Pancreas (tissue), 10 donors: Measurements from ENCODE around the gene TK2. TPM values are rescaled to one million over a fixed set of nuclear protein-coding genes. Genes with fewer than 3 reads are reported as not detected.
"Not testable (repeated sequence)": the region's sequence is repeated elsewhere in the genome, so short reads cannot be mapped to it uniquely, and the experiment has no call there.

ENCODE experiments used
- ATAC-seq, 4 donors: fragments of 200-7000 bp; cut with Tn5 transposase; one replicate each; pipeline versions ENCODE4 v1.8.0 to v1.9.1; 2020; ENCODE audit warnings: mild to moderate bottlenecking in 4 of 4, moderate library complexity in 4 of 4
- DNase-seq, 6 donors: peaks; one replicate each; pipeline ENCODE4 v3.0.0-alpha.2; 2020
- FAIRE-seq: peaks from 2 replicates; lab custom pipeline; 2012; peaks lifted over from hg19 to GRCh38; lab: Jason Lieb, UNC
- H3K27ac ChIP-seq, 4 donors: fragments of 200-600 bp; sonication (generic); 1 replicate in 3 of 4; 2 replicates in 1 of 4; pipeline versions ENCODE4 v1.5.0 to v1.8.0; 2020
- H3K27me3 ChIP-seq, 4 donors: fragments of 200-600 bp; one replicate each; pipeline ENCODE4 v1.8.0; 2021
- H3K36me3 ChIP-seq, 3 donors: fragments of 200-600 bp; sonication (generic) in 1 of 3; one replicate each; pipeline versions ENCODE4 v1.5.0 to v1.8.0; 2020 to 2021
- H3K4me1 ChIP-seq, 3 donors: fragments of 200-600 bp; one replicate each; pipeline ENCODE4 v1.8.0; 2021
- H3K4me3 ChIP-seq, 4 donors: fragments of 200-600 bp; sonication (generic) in 2 of 4; one replicate each; pipeline versions ENCODE4 v1.5.0 to v1.8.0; 2020 to 2021
- H3K9me3 ChIP-seq, 4 donors: fragments of 200-600 bp; one replicate each; pipeline ENCODE4 v1.8.0; 2021
- CTCF ChIP-seq, 4 donors: fragments of 200-600 bp; sonication (generic) in 3 of 4; IDR thresholded peaks; one replicate each; pipeline versions ENCODE4 v1.5.0 to v1.8.0; 2021; ENCODE audit warnings: antibody characterized with exemption in 4 of 4
- WGBS, 2 donors: extraction: QIAGEN DNeasy Blood & Tissue Kit; methylation state at CpG; one replicate each; pipeline ENCODE4 v1.1.7; 2013; 5-methylcytosine and 5-hydroxymethylcytosine counted together
- intact Hi-C, 3 donors: fragments of 100-400 bp; cut with DNase I; formaldehyde crosslinking; loops; one replicate each; pipeline versions ENCODE4 v1.11.1 to v1.14.2; 2022
- polyA plus RNA-seq, 2 donors: library from polyadenylated mRNA; stranded (reverse); fragments of 200-250 nt; gene quantifications; one replicate each; pipeline ENCODE4 v1.2.3, GENCODE V29; 2013
- total RNA-seq, 6 donors: library from RNA; stranded (reverse); fragmentation: NEBNext Ultra II Directional in 4 of 6; extraction: Animal tissue kit (Norgen Biotek cat#: 25700) in 4 of 6; gene quantifications; one replicate each; pipeline versions ENCODE4 v1.2.1 to v1.2.4, GENCODE V29; 2021 to 2023
- donor health status: healthy with polysubstance abuse.
- donor health status: DM: no; HTN: no; CAD: no; lungs with moderate emphysema.
- donor health status: DM: no; HTN: no; CAD: no.
- donor health status: control.
- donor health status: control.
- donor health status: Bipolar disorder and iron deficiency.
- donor health status: DM: yes; HTN: yes; CAD: no.
- donor health status: DM: no; HTN: no; CAD: no.
- donor health status: DM: no; HTN: no; CAD: no.
- donor health status: DM: yes; HTN: yes; CAD: no.

TK2 gene
- total and polyA plus RNA-seq, 8 donors, result 13.9 to 22.9 (median 20.5) TPM

DNA sequence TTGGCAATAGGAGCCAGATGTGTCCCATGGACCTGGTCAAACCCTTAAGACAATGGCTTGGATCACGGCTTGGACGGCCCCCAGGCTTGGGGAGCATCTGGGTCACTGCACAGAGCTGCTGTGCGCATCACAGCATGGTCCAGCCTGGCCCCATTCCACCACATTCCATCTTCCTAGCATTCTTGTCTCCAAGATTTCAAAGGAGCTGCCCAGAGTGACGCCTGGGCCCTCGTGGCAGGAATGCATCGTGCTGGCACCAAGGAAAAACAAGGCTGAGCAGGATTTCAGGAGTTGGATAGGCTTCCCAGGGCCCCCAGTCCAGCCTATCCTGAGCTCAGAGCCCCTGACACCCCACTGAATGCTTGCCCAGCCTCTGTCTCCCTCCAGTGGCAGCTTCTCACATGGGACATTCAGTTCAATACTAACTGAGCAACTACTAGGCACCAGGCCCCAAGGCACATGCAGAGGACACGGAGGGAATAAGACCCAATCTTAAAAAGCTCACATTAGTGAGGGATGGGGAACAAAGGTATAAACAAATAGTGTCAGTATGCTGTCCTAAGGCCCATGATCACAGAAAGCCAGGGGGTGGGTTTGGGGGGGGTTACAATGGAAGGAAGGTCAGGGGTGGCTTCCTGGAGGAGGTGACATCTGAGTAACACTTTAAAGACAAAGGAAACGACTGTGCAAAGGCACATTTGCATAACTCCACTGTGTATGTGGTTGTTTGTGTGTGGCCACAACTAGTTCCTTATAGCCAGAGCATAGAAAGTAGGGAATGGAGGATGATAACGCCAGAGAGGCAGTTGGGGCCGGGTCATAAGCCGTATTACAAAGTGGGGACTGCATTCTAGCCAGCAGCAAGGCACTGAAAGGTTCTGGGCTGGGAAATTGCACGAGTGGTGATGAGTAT, 34.1 kb downstream of the TK2 start:
- H3K9me3 ChIP-seq, result no peaks in the 10 kb centered on the region
- ATAC-seq (no peak), DNase-seq (peak in 2 of 6 donors; percentile 50), FAIRE-seq (no peak)
- TF ChIP-seq CTCF (IDR thresholded peaks at IDR 0.05), result no peak
- H3K36me3 ChIP-seq, result peaks cover 0 to 4% (median 0%) of the 10 kb centered on the region in 3 donors
- H3K27ac ChIP-seq, result peak overlapping the region; percentile 78 to 99 (median 98)
- no peaks in the 10 kb centered on the region for H3K27me3 ChIP-seq
- H3K4me1 ChIP-seq, result peaks cover 35 to 49% (median 38%) of the 10 kb centered on the region in 3 donors
- no peak overlapping the region for H3K4me3 ChIP-seq
- 65 to 68% methylated on average over 12 of the region's 12 CpGs for WGBS, 2 donors
- intact Hi-C loops, result no loop called here

GRCh38 chr16:66514980-66515595, 34.8 kb downstream of the TK2 start:
- H3K4me3 ChIP-seq, FAIRE-seq, H3K9me3 ChIP-seq, H3K27me3 ChIP-seq, intact Hi-C loops, ATAC-seq, H3K36me3 ChIP-seq, DNase-seq: not testable (repeated sequence)
- Histone ChIP-seq H3K4me1 (peaks cover 43 to 57% (median 46%) of the 10 kb centered on the region in 3 donors), H3K27ac (peak overlapping the region in 2 of 4 donors; percentile 96 to 99)
- WGBS, 2 donors, result 85 to 95% methylated on average over 9 to 10 of the region's 10 CpGs

- FAIRE-seq, H3K4me3 ChIP-seq, ATAC-seq, H3K27ac ChIP-seq, H3K9me3 ChIP-seq, intact Hi-C loops, DNase-seq, H3K36me3 ChIP-seq, H3K27me3 ChIP-seq: not testable (repeated sequence)
- H3K4me1 ChIP-seq, result peaks cover 45 to 61% (median 47%) of the 10 kb centered on the region in 3 donors
- 94 to 97% methylated on average over 9 to 12 of the region's 17 CpGs for WGBS, 2 donors
These were observed 35.5 kb downstream of the TK2 start for GRCh38 chr16:66514391-66514790.

GRCh38 chr16:66513111-66513723, 36.7 kb downstream of the TK2 start:
- no peaks in the 10 kb centered on the region for H3K27me3 ChIP-seq
- ATAC-seq (no peak), DNase-seq (no peak), FAIRE-seq (no peak)
- peak overlapping the region; percentile 76 to 89 (median 78) for H3K27ac ChIP-seq
- 79 to 80% methylated on average over 8 of the region's 8 CpGs for WGBS, 2 donors
- peaks cover 45 to 69% (median 46%) of the 10 kb centered on the region in 3 donors for H3K4me1 ChIP-seq
- H3K9me3 ChIP-seq, result no peaks in the 10 kb centered on the region
- H3K36me3 ChIP-seq, result peaks cover 0 to 4% (median 0%) of the 10 kb centered on the region in 3 donors
- intact Hi-C loops, result no loop called here
- TF ChIP-seq CTCF (IDR thresholded peaks at IDR 0.05), result no peak
- H3K4me3 ChIP-seq, result no peak overlapping the region

DNA sequence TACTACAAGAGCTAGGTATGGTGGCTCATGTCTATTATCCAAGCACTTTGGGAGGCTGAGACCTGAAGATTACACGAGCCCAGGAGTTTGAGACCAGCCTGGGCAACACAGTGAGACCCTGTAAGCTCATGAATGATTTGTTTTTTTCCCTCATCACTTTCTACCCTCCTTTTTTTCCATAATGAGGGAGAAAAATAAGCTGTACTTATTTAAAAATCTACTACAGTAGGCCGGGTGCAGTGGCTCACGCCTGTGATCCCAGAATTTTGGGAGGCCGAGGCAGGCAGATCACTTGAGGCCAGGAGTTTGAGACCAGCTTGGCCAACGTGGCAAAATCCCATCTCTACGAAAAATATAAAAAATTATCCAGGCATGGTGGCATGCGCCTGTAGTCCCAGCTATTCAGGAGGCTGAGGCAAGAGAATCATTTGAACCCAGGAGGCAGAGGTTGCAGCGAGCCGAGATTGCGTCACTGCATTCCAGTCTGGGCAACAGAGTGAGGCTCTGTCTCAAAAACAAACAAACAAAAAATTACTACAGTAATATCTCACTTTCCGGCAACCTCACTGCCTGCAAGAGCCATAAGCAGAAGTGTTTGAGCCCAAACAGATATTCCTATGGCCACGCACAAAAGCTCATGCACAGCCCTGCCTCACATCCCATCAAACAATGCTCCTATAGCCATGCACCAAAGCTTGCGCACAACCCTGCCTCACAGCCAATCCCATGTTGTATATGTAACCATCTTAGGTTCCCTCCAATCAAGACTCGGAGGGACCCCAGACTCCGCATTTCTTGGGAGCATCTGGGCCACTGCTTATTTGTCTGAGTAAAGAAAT, 37.4 kb downstream of the TK2 start:
- ATAC-seq (no peak), FAIRE-seq (no peak), DNase-seq (no peak)
- Histone ChIP-seq H3K9me3 (no peaks in the 10 kb centered on the region), H3K27me3 (no peaks in the 10 kb centered on the region), H3K4me3 (no peak overlapping the region), H3K27ac (peak overlapping the region; percentile 76 to 89 (median 78)), H3K4me1 (peaks cover 39 to 68% (median 45%) of the 10 kb centered on the region in 3 donors), H3K36me3 (peaks cover 0 to 4% (median 0%) of the 10 kb centered on the region in 3 donors)
- intact Hi-C loops, result no loop called here
- no peak for TF ChIP-seq CTCF (IDR thresholded peaks at IDR 0.05)
- 79 to 83% methylated on average over 15 of the region's 15 CpGs for WGBS, 2 donors
